Measurements from ENCODE around the gene POR.
"Not testable (repeated sequence)": the region's sequence is repeated elsewhere in the genome, so short reads cannot be mapped to it uniquely, and the experiment has no call there.

The POR gene

DNA sequence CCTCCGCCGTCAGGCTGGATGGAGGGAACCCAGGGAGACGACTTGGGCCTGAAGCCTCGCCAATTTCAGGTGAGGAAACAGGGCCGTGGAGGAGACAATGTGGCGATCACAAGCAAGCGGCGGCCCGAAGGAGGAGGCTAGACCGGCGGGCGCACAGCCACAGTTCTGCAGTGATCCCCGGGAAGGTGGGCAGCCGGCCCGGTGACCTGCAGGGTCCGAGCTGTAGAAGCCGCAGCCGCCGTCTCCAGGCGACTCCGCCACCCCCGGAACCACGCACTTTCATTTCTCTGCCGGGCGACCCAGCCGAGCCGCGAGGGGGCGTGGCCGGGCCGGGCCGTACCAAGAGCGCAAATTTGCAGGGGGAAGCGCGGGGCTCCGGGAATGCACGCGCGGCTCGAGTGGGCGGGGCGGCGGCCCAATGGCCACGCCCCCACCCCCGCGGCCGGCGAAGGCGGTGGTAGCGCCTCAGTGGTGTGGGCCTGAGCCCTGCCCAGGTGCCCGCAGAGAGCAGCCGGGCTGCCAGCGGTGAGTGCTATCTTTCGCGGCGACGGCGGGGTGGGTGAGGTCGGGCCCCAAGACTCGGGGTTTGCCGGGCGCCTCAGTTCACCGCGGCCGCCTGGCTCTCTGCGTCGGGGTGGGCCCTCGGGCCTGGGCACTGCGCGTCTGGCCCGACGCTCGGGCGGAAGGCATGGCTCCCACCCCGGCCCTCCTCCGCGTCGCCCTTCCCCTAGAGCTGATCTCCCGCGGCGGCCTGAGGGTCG is at the start of gene POR:
TSS of gene POR (plus strand) at position 501 of the 761 bp plus-strand sequence. CDS start 38,847 bp downstream, outside the sequence.
- peak; percentile 93 for DNase-seq (ENCODE audit: low read depth in 3 of 3)

DNA sequence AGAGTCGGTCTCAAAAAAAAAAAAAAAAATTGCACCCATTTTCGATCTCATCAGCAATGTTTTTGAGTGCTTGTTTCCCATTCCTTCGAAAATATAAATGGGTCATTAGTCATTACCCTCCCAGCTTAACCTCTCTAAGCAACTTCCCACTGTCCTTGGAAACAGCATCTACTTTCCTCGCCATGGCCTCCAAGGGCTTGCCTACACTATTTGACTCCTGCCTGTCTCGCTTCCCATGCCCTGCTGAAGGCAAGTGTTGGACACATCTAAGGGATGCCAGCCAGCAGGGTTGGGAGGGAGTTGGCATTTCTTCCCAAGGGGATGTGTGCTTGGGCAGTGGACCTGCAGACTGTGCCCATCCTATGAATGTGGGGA is 48.9 kb upstream of the POR start:
- no peak for DNase-seq (ENCODE audit: low read depth in 3 of 3)

DNA sequence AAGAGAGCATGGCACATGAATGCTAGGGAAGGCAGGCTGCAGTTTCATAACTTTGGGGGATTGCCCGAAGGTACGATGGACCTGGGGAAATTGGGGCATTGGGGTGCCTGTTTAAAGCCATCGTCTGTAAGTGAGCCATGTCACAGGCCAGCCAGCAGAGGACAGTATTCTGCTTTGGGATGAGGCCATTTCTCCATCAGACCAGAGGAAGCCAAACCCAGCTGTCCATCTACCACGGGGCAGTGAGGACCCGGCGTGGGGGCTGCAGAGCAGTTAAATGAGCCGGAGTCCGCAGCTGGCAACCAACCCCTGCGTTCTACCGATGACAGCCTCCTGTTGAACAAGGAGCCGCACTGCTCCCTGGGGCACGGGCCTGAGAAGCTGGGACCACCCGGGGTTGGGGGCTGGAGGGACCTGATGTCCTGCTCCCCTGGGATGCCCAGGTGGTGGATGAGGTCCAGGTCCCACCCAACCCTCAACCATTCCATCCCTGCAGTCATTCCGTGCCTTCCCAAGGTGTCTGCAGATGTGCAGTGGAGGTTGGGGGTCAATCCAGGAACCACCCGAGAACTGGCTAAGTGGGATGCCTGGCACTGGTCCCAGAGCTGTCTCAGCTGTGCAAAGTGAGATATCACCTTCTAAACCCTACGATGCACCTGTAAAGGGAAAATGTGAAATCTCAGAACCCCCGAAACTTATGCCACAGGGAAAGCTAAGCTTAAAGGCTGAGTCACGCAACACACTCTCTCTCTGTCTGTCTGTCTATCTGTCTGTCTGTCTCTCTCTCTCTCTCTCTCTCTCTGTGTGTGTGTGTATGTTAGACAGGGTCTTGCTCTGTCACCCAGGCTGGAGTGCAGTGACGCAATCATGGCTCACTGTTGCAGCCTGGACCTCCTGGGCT is 48.2 kb upstream of the POR start:
- DNase-seq (ENCODE audit: low read depth in 3 of 3): peak in 1 of 3 experiments; percentile 22

DNA sequence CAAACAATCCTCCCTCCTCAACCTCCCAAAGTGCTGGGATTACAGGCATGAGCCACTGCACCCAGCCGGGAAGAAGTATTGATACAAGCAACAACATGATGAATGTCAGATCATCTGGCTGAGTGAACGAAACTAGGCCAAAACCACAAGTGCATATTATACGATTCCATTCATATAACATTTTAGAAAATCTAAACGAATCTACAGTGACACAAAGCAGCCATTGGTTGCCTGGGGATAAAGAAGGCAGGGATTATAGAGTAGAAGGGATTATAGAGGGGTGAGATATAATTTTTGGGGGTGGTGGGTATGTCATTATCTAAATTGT is 47.6 kb upstream of the POR start:
- no peak for DNase-seq (ENCODE audit: low read depth in 3 of 3)

DNA sequence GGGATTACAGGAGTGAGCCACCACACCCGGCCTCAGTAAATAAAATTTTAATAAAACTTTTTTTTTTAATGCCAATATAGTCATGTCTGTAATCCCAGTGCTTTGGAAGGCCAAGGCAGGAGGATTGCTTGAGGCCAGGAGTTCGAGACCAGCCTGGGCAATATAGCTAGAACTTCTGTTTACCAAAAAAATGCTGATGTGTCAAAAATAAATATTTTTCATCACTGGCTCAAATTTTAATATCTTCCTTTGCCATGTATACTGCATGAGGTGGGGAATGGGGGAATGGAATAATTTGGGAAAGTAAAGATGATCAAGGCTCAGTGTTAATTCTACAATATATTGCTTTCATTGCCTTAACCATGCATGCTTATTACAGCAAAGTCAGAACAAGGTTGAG is 46.8 kb upstream of the POR start:
- no peak for DNase-seq (ENCODE audit: low read depth in 3 of 3)

DNA sequence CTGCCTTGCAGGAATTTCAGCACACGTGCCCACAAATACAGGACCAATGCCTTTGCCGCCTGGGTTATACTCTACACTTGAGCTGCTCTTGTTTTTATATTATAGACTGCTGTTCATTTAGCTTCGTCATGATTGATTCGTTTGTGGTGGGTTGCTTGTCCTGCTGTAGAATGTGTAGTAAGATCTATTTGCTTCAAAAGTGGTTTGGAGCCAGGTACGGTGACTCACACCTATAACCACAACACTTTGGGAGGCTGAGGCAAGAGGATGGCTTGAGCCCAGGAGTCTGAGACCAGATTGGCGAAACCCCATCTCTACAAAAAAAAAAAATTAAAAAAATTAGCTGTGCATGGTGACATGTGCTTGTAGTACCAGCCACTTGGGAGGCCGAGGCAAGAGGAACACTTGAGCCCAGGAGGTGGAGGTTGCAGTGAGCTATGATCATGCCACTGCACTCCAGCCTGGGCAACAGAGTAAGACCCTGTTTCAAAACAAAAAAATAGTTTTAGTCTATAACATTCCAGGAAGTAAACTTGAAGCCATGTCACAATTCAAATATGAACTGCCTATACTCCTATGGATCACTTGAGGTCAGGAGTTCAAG is 45.1 kb upstream of the POR start:
- DNase-seq (ENCODE audit: low read depth in 3 of 3): no peak

DNA sequence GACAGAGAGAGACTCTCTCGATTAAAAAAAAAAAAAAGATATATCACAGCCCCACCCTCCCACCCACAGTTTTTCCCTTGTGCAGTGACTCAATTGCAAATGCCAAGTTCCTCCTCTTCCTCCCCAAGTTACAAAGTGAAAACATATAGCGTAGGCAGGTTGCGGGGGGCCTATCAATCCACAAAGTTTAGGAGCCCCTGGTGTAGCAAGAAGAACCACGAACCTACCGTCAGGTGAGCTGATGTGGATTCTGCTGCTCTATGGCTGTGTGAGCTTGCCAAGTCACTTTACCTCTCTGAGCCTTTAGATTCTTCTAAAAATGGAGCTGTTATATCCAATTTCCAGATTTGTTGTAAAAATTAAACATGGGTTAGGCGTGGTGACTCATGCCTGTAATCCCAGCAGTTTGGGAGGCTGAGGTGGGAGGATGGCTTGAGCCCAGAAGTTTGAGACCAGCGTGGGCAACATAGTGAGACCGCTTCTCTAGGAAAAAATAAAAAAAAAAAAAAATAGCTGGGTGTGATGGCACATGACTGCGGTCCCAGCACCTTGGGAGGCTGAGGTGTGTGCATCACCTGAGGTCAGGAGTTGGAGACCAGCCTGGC is 44.3 kb upstream of the POR start:
- peak in 1 of 3 experiments; percentile 32 for DNase-seq (ENCODE audit: low read depth in 3 of 3)

DNA sequence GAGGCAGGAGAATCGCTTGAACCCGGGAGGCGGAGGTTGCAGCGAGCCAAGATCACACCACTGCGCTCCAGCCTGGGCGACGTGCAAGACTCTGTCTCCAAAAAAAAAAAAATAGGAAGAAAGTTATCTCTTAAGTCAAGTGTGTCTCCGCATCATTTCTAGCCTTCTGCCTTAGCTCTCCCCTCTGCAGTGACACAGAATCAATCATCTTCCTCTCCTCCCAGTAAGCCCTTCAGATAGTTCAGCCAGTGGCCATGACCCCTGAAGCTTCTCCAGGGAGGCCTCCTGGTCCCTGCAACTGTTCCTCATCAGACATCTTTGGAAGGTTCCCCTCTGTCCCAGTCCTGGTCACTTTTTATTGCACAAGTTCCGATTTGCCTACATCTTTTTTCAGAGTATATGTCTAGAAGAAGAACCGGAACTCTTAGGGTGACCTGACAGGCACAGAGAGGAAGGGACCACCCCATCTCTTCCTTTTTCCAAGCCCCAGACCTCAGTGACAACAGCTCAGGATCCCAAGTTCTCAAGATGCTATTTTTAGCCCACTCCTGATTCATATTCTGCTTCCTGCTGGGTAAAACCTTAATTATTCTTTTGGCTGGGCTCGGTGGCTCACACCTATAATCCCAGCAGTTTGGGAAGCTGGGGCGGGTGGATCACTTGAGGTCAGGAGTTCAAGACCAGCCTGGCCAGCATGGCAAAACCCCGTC is 42.7 kb upstream of the POR start:
- no peak for DNase-seq (ENCODE audit: low read depth in 3 of 3)

DNA sequence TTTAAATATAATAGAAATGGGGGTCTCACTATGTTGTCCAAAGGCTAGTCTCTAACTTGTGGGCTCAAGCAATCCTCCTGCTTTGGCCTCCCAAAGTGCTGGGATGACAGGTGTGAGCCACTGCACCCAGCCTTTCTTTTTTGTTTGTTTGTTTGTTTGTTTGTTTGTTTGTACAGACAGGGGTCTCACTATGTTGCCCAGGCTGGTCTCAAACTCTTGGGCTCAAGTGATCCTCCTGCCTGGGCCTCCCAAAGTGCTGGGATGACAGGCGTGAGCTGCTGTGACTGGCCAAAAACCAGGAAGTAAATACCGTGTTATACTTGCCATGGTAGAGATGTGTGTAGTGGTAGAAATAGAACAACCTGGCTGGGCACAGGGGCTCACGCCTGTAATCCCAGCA is 40.8 kb upstream of the POR start:
- not testable (repeated sequence) for DNase-seq (ENCODE audit: low read depth in 3 of 3)

DNA sequence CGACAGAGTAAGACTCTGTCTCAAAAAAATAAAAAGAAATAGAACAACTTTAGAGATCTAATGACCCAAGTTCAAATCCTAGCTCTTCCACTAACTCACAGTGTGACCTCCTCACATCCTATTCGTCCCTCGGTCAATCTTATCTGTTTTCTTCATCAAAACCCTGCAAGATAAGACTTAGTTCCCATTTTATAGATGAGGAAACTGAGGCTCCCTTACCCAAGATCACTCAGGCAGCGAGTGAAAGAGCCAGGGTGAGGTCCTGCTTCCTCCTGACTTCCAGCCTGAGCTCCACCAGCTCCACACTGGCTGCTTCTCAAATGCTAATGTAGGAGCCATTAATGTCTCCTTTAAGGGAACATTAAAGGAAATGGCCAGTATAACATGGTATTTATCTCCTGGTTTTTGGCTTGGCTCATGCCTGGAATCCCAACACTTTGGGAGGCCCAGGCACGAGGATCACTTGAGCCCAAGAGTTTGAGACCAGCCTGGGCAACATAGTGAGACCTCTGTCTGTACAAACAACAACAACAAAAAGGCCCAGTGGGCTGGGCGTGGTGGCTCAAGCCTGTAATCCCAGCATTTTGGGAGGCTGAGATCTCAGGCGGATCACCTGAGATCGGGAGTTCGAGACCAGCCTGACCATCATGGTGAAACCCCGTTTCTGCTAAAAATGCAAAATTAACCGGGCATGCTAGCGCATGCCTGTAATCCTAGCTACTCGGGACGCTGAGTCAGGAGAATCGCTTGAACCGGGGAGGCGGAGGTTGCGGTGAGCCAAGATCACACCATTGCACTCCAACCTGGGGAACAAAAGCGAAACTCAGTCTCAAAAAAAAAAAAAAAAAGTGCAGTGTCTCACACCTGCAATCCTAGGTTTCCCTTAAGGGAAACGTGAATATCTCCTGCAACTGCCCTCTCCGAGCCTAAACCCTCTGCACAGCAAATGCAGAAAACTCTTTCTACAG is 39.6 kb upstream of the POR start:
- no peak for DNase-seq (ENCODE audit: low read depth in 3 of 3)

DNA sequence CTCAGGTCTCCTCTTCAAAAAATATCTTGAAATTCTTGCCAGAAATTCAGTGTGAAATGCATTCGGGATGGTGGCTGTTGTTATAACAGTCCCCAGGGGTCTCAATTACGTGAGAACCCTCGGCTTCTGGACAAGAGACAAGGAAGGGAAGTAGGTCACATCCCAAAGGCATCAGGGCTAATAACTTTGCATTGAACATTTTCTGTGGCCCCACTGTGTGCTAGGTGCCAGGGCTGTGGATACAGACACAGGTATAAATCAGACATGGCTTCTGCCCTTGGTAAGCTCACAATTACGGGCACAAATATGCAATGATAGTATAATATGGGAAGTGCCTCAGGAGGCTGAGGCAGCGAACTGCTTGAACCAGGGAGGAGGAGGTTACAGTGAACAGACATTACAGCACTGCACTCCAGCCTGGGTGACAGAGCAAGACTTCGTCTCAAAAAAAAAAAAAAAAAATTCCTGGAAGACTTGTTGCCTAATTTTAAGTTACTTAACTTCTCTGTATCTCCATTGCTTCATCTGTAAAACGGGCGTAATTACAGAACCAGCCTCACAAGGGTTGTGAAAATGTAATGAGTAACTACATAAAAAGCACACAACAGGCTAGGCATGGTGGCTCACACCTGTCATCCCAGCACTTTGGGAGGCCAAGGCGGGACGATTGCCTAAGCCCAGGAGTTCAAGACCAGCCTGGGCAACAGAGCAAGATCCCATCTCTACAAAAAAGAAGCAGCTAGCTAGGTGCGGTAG is 38.7 kb upstream of the POR start:
- no peak for DNase-seq (ENCODE audit: low read depth in 3 of 3)

DNA sequence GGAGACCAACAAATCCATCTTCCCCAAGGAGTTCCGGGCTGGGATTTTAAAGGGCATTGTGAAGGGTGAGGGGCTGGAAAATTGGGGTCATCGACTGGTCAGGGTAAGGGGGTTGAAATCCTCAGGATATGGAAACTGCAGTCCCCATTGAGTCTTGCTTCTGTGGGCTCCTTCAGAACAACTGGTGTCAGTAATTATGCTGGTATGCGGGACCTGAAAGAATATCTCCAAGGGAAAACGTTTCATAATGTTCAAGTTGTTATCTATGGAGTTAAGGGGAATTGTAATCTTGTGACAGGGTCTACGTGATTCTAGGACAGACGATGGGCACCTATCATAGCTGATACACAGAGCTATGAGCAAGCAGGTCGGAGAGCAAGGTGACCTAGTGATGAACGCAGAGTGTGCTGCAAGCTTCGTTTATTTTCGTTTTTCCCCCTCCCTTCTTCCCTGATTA is 36.6 kb upstream of the POR start:
- DNase-seq (ENCODE audit: low read depth in 3 of 3): no peak

DNA sequence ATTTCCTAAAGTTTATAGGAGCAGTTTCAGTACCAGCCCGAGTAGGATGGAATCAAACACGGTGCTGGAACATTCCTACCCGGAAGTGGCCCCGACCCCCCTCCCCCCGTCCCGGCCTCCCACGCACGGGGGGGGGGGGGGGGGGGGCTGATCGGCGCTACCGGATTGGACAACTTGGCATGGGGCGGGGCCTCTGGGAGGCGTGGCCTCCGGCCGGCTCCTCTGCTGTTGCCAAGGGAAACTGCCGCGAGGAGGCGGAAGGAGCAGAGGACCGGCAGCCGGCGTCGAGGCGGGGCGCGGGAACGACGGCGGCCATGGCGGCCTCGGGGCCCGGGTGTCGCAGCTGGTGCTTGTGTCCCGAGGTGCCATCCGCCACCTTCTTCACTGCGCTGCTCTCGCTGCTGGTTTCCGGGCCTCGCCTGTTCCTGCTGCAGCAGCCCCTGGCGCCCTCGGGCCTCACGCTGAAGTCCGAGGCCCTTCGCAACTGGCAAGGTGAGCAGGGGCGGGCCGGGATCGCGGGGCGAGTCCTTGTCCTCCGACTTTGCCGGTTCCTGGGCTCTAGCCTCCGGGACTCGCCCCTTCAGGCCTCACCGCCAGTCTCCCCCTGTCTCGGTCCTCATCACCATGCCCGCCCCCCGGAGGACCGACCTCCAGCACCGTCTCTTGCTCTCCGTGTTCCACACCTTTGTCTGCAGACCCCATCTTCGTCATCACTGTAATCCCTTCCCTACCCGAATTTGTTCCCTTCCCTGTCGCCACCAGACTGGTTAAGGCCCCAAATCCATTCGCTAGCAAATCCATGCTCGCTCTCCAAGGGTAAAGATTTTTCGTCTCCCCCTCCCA is 36.0 kb upstream of the POR start, which contains the start of gene RHBDD2:
TSS of gene RHBDD2 (plus strand) at position 266 of the 843 bp plus-strand sequence. CDS start at position 315, 49 bp downstream.
- DNase-seq (ENCODE audit: low read depth in 3 of 3): peak; percentile 93 to 97 (median 94)

DNA sequence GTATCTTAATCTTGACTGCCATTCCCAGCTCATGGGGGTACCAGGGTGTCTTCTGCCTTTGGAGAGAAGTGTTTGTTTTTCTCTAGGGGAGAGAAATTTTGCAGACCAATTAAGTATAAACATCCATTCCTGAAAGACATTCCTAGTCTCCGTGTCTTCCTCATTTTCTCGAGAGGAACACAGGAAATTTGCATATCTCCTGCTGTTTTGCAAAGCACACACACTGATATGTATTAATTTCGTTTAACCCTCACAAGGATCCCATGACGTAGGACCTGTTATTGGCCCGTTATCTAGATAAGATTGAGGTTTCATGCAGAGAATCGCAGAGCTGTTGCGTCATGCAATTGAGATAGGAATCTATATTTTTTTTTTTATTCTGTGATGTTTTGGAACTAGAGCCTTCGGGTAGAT is 35.2 kb upstream of the POR start:
- no peak for DNase-seq (ENCODE audit: low read depth in 3 of 3)

DNA sequence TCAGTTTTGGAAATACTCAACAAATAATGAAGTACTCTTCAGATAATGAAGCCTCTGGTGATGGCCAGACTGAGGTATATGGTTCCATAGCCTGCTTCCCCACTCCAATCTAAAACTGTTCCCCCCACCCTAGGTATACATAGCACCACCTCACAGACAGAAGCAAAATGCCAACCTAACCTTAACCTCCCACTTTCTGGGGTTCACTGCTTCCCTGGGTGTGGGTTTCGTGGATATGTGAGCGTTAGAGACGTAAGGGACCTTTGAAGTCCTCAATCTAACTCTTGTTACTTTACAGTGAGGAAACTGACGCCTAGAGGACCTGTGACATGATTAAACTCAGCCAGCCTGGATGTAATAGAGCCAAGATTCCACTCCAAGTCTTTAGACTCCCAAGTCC is 34.7 kb upstream of the POR start:
- DNase-seq (ENCODE audit: low read depth in 3 of 3): no peak

DNA sequence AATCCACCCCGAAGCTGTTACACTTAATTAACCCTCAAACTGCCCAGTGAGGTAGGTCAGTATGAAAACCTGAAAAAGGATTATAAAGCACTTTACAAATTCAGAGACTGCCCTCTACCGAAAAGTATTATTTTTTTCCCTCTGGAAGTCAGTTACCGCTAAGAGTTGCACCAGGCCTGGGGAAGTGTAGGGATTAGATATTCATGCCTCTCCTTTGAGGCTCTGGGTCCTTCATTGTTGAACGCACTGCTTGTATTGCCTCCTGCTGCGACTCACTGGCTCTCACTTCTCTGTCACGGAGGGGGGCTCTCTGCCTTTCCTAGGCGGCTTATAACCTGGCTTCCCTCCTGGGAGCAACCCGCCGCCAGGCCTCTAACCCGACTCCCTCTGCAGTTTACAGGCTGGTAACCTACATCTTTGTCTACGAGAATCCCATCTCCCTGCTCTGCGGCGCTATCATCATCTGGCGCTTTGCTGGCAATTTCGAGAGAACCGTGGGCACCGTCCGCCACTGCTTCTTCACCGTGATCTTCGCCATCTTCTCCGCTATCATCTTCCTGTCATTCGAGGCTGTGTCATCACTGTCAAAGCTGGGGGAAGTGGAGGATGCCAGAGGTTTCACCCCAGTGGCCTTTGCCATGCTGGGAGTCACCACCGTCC is 33.4 kb upstream of the POR start:
- no peak for DNase-seq (ENCODE audit: low read depth in 3 of 3)

DNA sequence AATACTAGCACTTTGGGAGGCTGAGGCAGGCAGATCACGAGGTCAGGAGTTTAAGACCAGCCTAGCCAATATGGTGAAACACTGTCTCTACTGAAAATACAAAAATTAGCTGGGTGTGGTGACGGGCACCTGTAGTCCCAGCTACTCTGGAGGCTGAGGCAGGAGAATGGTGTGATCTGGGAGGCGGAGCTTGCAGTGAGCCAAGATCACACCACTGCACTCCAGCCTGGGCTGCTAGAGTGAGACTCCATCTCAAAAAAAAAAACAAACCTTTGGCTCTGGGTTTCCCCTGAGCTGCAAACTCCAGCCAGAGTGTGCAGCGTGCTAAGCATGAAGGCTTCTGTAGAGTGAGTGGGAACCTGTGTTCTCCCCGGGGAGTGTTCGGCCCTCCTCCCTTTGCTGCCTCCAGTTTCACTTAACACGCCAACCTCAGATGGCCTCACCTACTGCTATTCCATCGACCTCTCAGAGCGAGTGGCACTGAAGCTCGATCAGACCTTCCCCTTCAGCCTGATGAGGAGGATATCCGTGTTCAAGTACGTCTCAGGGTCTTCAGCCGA is 31.6 kb upstream of the POR start:
- DNase-seq (ENCODE audit: low read depth in 3 of 3): not testable (repeated sequence)

DNA sequence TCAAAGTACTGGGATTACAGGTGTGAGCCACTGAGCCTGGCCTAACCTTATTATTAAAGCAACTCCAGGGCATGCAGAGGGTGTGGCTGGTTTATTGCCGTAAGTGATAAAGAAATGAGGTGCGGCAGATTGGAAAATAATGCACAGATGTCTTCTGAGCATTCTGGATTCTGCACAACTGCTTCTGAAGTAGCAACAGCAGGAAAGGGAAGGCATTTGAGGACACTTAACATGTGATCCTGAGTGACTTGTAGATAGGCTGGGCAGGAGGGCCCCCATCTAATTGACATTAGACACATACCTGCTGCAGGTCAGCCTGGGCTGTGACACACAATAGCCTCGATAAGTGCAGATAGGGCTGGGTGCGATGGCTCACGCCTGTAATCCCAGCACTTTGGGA is 30.5 kb upstream of the POR start:
- no peak for DNase-seq (ENCODE audit: low read depth in 3 of 3)
